HG02970 (cell line): ENCODE results near the gene PLCH1.
"Not testable (repeated sequence)": the region's sequence is repeated elsewhere in the genome, so short reads cannot be mapped to it uniquely, and the experiment has no call there.

Source experiments
- ATAC-seq: cut with Tn5 transposase; IDR thresholded peaks from one replicate; pipeline ENCODE4 v1.9.1; 2021; ENCODE audit warnings: mild to moderate bottlenecking, moderate library complexity, moderate number of reproducible peaks; ENCODE audit not compliant: unreplicated experiment, low FRiP score

The PLCH1 gene

GRCh38 chr3:155647206-155647605 is 97.7 kb downstream of the PLCH1 start:
- ATAC-seq = no peak

GRCh38 chr3:155646669-155647068 is 98.2 kb downstream of the PLCH1 start:
- ATAC-seq = no peak

- ATAC-seq = no peak
Observed at GRCh38 chr3:155646128-155646527, 98.7 kb downstream of the PLCH1 start.

GRCh38 chr3:155643581-155644165 is 101.2 kb downstream of the PLCH1 start:
- no peak for ATAC-seq

GRCh38 chr3:155641956-155642355 is 102.9 kb downstream of the PLCH1 start:
- no peak for ATAC-seq

- no peak for ATAC-seq
Observed at GRCh38 chr3:155640098-155640497, 104.8 kb downstream of the PLCH1 start.

GRCh38 chr3:155639462-155640055 is 105.3 kb downstream of the PLCH1 start:
- no peak for ATAC-seq

GRCh38 chr3:155638461-155638860 is 106.4 kb downstream of the PLCH1 start:
- not testable (repeated sequence) for ATAC-seq

- no peak for ATAC-seq
Observed at GRCh38 chr3:155637567-155637966, 107.3 kb downstream of the PLCH1 start.

- ATAC-seq = no peak
Observed at GRCh38 chr3:155635056-155635455, 109.8 kb downstream of the PLCH1 start.

GRCh38 chr3:155634121-155634719 is 110.7 kb downstream of the PLCH1 start:
- ATAC-seq = no peak

- no peak for ATAC-seq
Observed at GRCh38 chr3:155631323-155632019, 113.4 kb downstream of the PLCH1 start.

GRCh38 chr3:155629556-155629955 is 115.3 kb downstream of the PLCH1 start:
- ATAC-seq = no peak

- no peak for ATAC-seq
Observed at GRCh38 chr3:155629056-155629455, 115.8 kb downstream of the PLCH1 start.

GRCh38 chr3:155622647-155623046 is 122.2 kb downstream of the PLCH1 start:
- not testable (repeated sequence) for ATAC-seq

- ATAC-seq = not testable (repeated sequence)
Observed at GRCh38 chr3:155620552-155620951, 124.3 kb downstream of the PLCH1 start.

- ATAC-seq = no peak
Observed at GRCh38 chr3:155619118-155619915, 125.6 kb downstream of the PLCH1 start.

GRCh38 chr3:155618543-155618942 is 126.3 kb downstream of the PLCH1 start:
- ATAC-seq = no peak

- no peak for ATAC-seq
Observed at GRCh38 chr3:155617346-155617925, 127.4 kb downstream of the PLCH1 start.

GRCh38 chr3:155615141-155615540 is 129.7 kb downstream of the PLCH1 start:
- not testable (repeated sequence) for ATAC-seq
